ENCODE measurements around the gene ARHGEF4. TPM values are rescaled to one million over a fixed set of nuclear protein-coding genes. Genes with fewer than 3 reads are reported as not detected.
A peak's percentile ranks its signal among the peaks of the same experiment; 100 is the strongest.
"Not testable (repeated sequence)": the region's sequence is repeated elsewhere in the genome, so short reads cannot be mapped to it uniquely, and the experiment has no call there.

The ARHGEF4 gene
- total RNA-seq, 2 donors from 2014 or later, result 0.77 to 1.5 TPM

DNA sequence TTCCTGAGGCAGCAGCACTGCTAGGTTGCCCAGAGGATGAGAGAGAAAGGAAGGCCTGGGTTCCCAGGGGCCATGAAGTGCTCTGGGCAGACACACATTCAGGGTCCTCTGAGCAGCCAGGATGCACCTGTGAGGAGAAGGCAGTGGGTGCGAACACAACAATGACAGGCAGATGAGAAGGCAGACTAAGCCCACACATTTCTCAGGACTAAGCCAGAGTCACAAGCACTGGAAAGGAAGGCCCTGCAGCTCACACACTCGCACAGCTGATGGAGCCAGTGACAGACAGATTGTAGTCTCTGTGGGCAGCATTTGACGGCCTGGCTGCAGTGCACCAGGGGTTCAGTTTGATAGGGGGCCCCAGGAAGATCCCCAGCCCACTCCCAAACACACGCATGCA lies 61.8 kb downstream of the ARHGEF4 start:
- no peaks in the 10 kb centered on the region for H3K36me3 Mint-ChIP-seq (ENCODE audit: low read depth)
- no peak for ATAC-seq
- peaks cover 2% of the 10 kb centered on the region for H3K4me1 Mint-ChIP-seq
- no peak overlapping the region for H3K4me3 Mint-ChIP-seq
- no peak for DNase-seq
- peaks cover 69% of the 10 kb centered on the region for H3K27me3 Mint-ChIP-seq
- no peak overlapping the region for H3K27ac Mint-ChIP-seq
- no peaks in the 10 kb centered on the region for H3K9me3 ChIP-seq (ENCODE audit: control insufficient read depth, low read length, poor library complexity, severe bottlenecking)

DNA sequence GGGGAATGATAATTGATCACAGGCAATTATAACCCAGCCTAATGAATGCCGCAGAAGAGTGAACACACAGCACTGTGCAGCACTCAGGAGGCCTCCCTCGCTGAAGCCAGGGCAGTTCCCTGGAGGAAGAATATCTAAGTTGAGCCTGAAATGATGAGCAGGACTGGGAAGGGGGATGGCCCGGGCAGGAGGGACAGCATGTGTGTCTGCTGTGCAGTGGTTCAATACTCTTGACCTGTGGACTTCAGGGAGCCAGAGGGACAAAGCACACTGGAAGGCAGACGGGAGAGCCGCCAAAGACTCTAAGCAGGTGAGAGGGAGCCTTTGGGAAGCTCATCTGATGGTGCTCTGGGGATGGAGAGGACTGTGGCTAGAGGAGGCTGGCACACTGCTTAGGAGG lies 62.6 kb downstream of the ARHGEF4 start:
- Mint-ChIP-seq H3K27ac (no peak overlapping the region), H3K4me1 (peaks cover 2% of the 10 kb centered on the region), H3K36me3 (ENCODE audit: low read depth) (no peaks in the 10 kb centered on the region), H3K4me3 (no peak overlapping the region), H3K27me3 (peaks cover 61% of the 10 kb centered on the region)
- no peaks in the 10 kb centered on the region for H3K9me3 ChIP-seq (ENCODE audit: control insufficient read depth, low read length, poor library complexity, severe bottlenecking)
- DNase-seq (no peak), ATAC-seq (no peak)

DNA sequence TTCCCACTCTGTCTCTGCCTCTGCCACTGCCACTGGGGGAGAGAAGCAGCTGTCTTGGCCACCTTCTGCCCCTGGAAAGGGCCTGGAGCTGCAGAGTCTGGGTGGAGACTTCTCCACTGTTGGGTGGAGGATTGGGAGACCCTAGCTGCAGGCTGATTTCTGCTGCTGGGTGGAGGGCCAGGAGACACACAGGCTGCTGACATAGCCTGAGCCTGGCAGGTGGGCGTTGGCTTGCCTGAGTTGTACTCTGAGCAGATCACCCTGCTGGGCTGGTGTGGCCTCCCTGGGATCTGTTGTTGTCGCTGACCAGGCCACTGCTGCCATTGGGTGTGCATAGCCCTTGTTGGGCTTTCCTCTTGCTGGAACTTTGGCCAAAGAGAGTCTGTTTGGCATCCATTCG lies 64.3 kb downstream of the ARHGEF4 start:
- no peak for ATAC-seq
- H3K36me3 Mint-ChIP-seq (ENCODE audit: low read depth), result no peaks in the 10 kb centered on the region
- H3K4me1 Mint-ChIP-seq, result peaks cover 2% of the 10 kb centered on the region
- DNase-seq, result no peak
- no peak overlapping the region for H3K4me3 Mint-ChIP-seq
- no peaks in the 10 kb centered on the region for H3K9me3 ChIP-seq (ENCODE audit: control insufficient read depth, low read length, poor library complexity, severe bottlenecking)
- no peak overlapping the region for H3K27ac Mint-ChIP-seq
- peaks cover 63% of the 10 kb centered on the region for H3K27me3 Mint-ChIP-seq

DNA sequence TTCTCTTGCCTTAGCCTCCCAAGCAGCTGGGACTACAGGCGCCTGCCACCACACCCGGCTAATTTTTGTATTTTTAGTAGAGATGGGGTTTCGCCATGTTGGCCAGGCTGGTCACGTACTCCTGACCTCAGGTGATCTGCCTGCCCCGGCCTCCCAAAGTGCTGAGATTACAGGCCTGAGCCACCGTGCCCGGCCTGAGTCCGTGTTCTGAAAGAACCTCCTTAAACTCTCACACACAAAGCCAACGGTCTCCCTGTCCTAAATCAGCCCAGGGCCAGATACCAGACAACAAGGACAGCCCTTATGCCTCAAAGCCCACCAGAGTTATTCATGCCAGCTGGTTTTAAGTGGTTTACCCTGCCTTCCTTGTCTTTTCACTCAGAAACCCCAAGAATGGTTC lies 64.9 kb downstream of the ARHGEF4 start:
- DNase-seq; H3K4me1 Mint-ChIP-seq; H3K36me3 Mint-ChIP-seq (ENCODE audit: low read depth); H3K27ac Mint-ChIP-seq; ATAC-seq; H3K4me3 Mint-ChIP-seq; H3K9me3 ChIP-seq (ENCODE audit: control insufficient read depth, low read length, poor library complexity, severe bottlenecking): not testable (repeated sequence)
- H3K27me3 Mint-ChIP-seq, result peaks cover 61% of the 10 kb centered on the region

DNA sequence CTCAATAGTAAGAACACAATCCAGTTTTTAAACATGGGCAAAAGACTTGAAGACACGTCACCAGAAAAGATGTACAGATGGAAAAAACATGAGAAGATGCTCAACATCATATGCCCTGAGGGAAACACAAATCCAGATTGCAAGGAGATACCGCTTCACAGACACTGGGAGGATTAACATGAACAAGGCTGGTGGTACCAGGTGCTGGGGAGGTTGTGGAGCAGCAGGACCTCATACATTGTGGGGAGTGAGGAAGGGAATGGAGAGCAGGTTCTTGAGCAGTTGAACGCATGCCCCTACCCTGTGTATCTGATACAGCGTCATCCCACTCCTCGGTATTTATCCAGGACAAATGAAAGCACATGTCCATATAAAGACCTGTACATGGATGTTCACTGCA lies 72.1 kb downstream of the ARHGEF4 start:
- Mint-ChIP-seq H3K36me3 (ENCODE audit: low read depth) (no peaks in the 10 kb centered on the region), H3K4me3 (no peak overlapping the region), H3K27ac (no peak overlapping the region), H3K27me3 (peaks cover 46% of the 10 kb centered on the region), H3K4me1 (peaks cover 3% of the 10 kb centered on the region)
- H3K9me3 ChIP-seq (ENCODE audit: control insufficient read depth, low read length, poor library complexity, severe bottlenecking), result peaks cover 5% of the 10 kb centered on the region
- DNase-seq, result no peak
- no peak for ATAC-seq

DNA sequence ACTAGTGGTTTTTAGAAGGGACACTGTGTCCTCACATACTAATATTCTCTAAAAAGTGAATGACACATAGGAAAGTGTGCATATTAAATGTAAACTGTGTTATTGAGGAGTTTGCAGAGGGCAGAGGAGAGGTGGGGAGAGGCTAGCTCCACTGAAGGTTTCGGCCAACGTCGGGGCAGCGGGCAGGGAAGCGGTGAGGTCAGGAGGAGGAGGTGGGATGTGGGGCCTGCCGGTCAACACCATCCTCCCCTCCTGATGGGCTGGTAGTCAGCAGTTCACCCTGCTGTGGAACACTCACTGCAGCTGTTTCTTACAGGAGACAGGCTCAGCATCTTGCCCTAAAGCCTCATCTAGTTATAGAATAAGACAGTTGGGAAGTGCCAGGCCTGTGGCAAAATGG lies 74.2 kb downstream of the ARHGEF4 start:
- Mint-ChIP-seq H3K27me3 (peaks cover 52% of the 10 kb centered on the region), H3K4me1 (peaks cover 3% of the 10 kb centered on the region), H3K27ac (no peak overlapping the region), H3K4me3 (no peak overlapping the region), H3K36me3 (ENCODE audit: low read depth) (no peaks in the 10 kb centered on the region)
- ATAC-seq (no peak), DNase-seq (no peak)
- H3K9me3 ChIP-seq (ENCODE audit: control insufficient read depth, low read length, poor library complexity, severe bottlenecking), result peaks cover 5% of the 10 kb centered on the region

DNA sequence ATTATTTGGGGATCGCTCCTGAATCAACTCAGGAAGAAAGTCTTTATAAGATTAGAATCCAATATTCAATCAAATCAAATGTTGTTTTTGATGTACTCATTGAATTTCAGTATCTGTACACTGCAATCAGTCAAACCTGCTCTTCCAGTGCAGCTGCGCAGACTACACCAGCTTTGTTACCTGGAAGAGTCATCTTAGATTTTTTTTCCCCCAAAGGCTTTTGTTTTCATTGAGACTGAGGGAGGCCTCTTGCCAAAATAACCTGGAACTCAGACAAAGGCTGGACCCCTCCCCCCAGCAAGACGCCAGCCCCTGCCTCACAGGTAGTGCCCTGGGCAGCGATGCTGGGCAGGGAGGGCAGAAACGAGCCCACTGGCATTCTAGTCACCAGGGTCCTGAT lies 74.8 kb downstream of the ARHGEF4 start:
- Mint-ChIP-seq H3K27me3 (peaks cover 49% of the 10 kb centered on the region), H3K27ac (no peak overlapping the region), H3K36me3 (ENCODE audit: low read depth) (no peaks in the 10 kb centered on the region), H3K4me3 (no peak overlapping the region), H3K4me1 (peaks cover 3% of the 10 kb centered on the region)
- ATAC-seq, result no peak
- peaks cover 2% of the 10 kb centered on the region for H3K9me3 ChIP-seq (ENCODE audit: control insufficient read depth, low read length, poor library complexity, severe bottlenecking)
- DNase-seq, result no peak

DNA sequence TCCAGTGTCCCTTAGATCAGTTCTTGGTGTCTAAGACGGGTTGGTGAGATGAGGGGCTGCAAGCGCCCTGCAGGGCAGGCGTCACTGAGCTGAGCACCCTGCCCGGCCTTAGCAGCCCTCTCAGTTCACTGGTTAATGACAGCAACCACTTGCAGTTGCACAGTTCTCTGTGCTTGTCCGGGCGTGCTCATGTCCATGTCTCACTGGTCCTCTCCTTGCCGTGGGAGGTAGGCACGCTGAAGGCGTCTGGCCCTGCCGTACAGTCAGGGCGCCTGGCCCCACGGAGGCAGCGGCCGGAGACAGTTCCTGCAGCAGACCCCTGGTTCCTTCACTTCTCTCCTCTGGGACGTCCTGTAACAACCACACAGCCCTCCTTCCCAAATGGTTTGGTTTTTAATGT lies 75.3 kb downstream of the ARHGEF4 start:
- Mint-ChIP-seq H3K4me3 (no peak overlapping the region), H3K4me1 (peaks cover 3% of the 10 kb centered on the region), H3K27me3 (peaks cover 54% of the 10 kb centered on the region), H3K27ac (no peak overlapping the region), H3K36me3 (ENCODE audit: low read depth) (no peaks in the 10 kb centered on the region)
- DNase-seq, result no peak
- H3K9me3 ChIP-seq (ENCODE audit: control insufficient read depth, low read length, poor library complexity, severe bottlenecking), result no peaks in the 10 kb centered on the region
- ATAC-seq, result no peak

DNA sequence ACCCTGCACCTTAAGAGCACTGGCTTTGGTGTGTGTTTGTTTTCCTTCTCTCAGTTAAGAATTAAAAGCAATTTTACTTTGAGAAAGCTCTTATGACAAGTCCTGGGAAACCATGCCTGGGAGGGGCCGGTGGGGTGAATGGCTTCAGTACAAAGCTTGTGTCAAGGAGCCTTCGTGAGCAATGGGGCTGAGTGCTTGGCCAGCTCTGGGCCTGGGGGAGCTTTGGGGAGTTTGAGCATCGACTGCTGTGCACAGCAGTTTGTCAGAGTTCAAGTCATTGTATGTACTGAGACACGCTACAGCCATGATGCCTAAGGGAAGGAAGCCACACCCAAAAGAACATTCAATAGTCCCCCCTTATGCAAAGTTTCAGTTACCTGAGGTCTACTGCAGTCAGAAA lies 75.8 kb downstream of the ARHGEF4 start:
- peaks cover 56% of the 10 kb centered on the region for H3K27me3 Mint-ChIP-seq
- no peak overlapping the region for H3K4me3 Mint-ChIP-seq
- ATAC-seq (no peak), DNase-seq (no peak)
- H3K9me3 ChIP-seq (ENCODE audit: control insufficient read depth, low read length, poor library complexity, severe bottlenecking), result no peaks in the 10 kb centered on the region
- no peak overlapping the region for H3K27ac Mint-ChIP-seq
- H3K4me1 Mint-ChIP-seq, result peaks cover 3% of the 10 kb centered on the region
- no peaks in the 10 kb centered on the region for H3K36me3 Mint-ChIP-seq (ENCODE audit: low read depth)

DNA sequence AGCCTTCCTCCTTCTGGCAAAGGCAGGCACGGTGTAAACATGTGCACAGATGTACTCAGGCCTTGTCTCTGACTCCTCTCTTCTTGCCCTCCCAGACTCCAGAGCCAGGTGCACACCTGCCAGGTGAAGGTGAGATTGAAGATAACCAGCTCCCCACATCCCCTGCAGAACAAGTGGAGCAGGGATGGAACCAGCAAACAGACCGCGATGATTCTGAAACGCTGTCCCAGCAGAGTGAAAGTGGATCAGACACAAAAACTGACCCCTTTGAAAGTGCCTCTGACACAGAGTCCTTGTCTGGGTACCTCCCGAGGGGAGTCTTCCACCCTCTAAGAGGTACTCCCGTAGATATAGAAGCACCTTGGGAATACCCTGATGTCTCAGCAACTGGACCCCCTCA lies 77.2 kb downstream of the ARHGEF4 start:
- H3K27ac Mint-ChIP-seq, result no peak overlapping the region
- peaks cover 3% of the 10 kb centered on the region for H3K4me1 Mint-ChIP-seq
- peaks cover 46% of the 10 kb centered on the region for H3K27me3 Mint-ChIP-seq
- DNase-seq (no peak), ATAC-seq (no peak)
- no peaks in the 10 kb centered on the region for H3K36me3 Mint-ChIP-seq (ENCODE audit: low read depth)
- H3K9me3 ChIP-seq (ENCODE audit: control insufficient read depth, low read length, poor library complexity, severe bottlenecking), result no peaks in the 10 kb centered on the region
- no peak overlapping the region for H3K4me3 Mint-ChIP-seq

DNA sequence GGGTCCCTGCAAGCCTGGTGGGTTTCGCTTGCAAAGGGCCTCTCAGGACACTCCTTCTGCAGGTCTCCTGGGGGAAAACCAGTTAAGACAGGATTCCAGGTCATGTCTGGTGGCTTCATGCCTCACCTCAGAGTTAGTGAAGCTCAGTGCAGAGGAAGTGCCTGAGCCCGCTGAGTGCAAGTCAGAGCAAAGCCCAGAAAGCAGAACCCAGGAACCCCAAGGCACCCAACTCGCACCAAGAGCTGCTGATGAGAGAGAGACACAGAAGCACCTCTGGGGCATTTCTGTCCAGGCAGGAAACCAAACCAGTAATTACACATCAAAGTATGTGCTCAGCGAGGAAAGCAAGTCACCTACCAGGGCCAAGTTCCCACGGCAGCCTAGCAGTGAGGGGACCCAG lies 78.4 kb downstream of the ARHGEF4 start:
- Mint-ChIP-seq H3K27me3 (peaks cover 36% of the 10 kb centered on the region), H3K4me1 (peaks cover 3% of the 10 kb centered on the region), H3K4me3 (peak overlapping the region; percentile 36), H3K27ac (no peak overlapping the region), H3K36me3 (ENCODE audit: low read depth) (no peaks in the 10 kb centered on the region)
- ATAC-seq (no peak), DNase-seq (no peak)
- H3K9me3 ChIP-seq (ENCODE audit: control insufficient read depth, low read length, poor library complexity, severe bottlenecking), result no peaks in the 10 kb centered on the region

DNA sequence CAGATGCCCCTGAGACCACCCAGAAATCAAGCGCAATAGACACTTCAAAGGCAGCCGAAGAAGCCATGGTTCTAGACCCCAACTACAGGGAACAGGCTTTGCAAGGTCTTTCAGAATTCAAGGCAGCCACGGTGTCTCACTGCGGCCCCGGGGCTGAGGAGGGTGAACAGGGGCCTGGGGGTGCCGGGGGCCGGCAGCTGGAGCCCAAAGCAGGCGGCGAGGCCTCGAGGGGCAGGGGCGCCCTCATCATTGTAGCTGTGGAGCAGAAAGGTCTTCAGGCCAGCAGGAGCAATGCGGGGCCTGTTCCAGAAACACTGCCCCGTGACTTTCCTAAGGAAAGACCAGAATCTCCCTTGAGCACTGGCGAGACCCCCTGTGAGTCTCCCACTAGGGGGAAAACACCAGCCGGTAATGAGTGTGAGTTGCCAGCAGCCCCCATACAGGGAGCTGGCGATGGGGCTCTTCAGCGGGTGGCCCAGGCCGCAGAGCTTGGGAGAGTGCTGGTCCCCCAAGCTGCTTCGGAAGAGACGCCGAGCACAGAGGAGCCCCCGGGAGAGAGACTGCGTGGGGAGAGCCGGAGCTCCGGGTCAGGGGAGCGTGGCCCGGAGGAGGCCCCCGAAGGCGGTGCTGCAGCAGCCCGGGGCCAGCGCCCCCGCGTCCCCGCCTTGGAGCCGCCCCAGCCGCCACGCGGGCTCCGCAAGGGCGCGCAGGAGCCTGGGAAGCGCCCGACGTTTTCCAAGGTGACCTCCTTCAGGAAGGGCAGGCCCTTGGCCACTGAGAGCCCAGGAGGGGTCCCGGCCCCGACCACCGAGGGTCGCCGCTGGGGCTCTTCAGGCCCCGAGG lies 79.1 kb downstream of the ARHGEF4 start:
- H3K27me3 Mint-ChIP-seq, result peaks cover 36% of the 10 kb centered on the region
- no peak for DNase-seq

DNA sequence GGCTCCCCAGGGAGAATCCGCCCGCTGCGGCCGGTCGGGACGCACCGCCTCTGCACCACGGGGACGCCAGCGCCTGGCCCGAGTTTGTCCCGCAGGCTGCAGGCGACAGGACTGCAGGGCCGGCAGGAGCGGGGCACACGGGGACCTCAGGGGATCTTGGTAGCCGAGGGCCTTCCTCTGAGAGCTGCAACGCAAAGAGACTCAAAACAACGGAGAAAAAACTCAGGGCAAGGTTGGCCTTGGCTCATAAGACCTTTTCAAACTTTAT lies 79.7 kb downstream of the ARHGEF4 start:
- ATAC-seq, result no peak

More for the DNA sequence above, 79.1 kb downstream of the ARHGEF4 start:
- H3K27ac Mint-ChIP-seq, result no peak overlapping the region
- no peak overlapping the region for H3K4me3 Mint-ChIP-seq
- no peaks in the 10 kb centered on the region for H3K9me3 ChIP-seq (ENCODE audit: control insufficient read depth, low read length, poor library complexity, severe bottlenecking)
- peaks cover 3% of the 10 kb centered on the region for H3K4me1 Mint-ChIP-seq
- H3K36me3 Mint-ChIP-seq (ENCODE audit: low read depth), result no peaks in the 10 kb centered on the region
- no peak for ATAC-seq

DNA sequence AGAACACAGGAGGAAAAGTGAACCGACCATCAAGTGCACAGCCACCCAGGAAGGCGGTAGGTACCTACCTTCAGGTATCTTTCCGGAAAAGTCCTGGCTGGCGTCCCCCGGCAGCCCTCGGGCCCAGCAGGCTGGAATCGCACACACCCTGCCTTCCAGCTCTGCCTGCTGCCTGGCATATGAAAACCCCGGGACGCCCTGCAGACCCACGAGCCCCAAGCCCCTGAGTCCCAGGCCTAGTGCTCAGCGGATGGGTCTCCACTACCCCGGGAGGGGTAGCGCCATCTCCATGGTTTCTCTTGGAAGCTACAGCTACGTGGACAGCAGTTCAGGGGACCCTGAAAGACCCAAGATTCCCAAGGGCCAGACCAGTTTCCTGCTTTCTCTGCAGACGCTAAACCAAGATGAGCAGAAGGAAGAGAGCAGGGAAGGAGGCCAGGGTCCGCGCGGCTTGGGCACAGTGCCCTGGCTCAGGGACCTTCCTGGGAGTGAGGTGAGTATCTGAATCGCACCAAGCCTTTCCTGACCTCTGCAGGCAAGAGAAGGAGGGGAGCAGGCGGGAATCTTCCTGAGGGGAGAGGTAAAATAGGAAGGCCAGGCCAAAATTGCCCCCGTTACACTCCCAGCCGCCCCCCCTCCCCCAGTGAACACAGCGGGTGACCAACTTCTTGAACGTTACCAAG lies 80.4 kb downstream of the ARHGEF4 start:
- ATAC-seq, result no peak

More for the DNA sequence above, 79.7 kb downstream of the ARHGEF4 start:
- no peak for DNase-seq
- no peaks in the 10 kb centered on the region for H3K9me3 ChIP-seq (ENCODE audit: control insufficient read depth, low read length, poor library complexity, severe bottlenecking)
- no peak overlapping the region for H3K4me3 Mint-ChIP-seq
- H3K27me3 Mint-ChIP-seq, result peaks cover 36% of the 10 kb centered on the region
- no peak overlapping the region for H3K27ac Mint-ChIP-seq
- peaks cover 3% of the 10 kb centered on the region for H3K4me1 Mint-ChIP-seq
- no peaks in the 10 kb centered on the region for H3K36me3 Mint-ChIP-seq (ENCODE audit: low read depth)

More for the DNA sequence above, 80.4 kb downstream of the ARHGEF4 start:
- H3K36me3 Mint-ChIP-seq (ENCODE audit: low read depth), result no peaks in the 10 kb centered on the region
- H3K4me1 Mint-ChIP-seq, result peaks cover 2% of the 10 kb centered on the region
- peaks cover 35% of the 10 kb centered on the region for H3K27me3 Mint-ChIP-seq
- DNase-seq, result no peak
- no peaks in the 10 kb centered on the region for H3K9me3 ChIP-seq (ENCODE audit: control insufficient read depth, low read length, poor library complexity, severe bottlenecking)
- no peak overlapping the region for H3K4me3 Mint-ChIP-seq
- no peak overlapping the region for H3K27ac Mint-ChIP-seq
